HUDEP-2 (cell line): ENCODE measurements around the gene C2orf81.
"Not testable (repeated sequence)": the region's sequence is repeated elsewhere in the genome, so short reads cannot be mapped to it uniquely, and the experiment has no call there.

ENCODE experiments used
- DNase-seq, 76 experiments: peaks; one replicate each; lab custom pipeline; 2025; ENCODE audit not compliant: unreplicated experiment in 76 of 76; lab: John Stamatoyannopoulos, UW

Gene C2orf81

DNA sequence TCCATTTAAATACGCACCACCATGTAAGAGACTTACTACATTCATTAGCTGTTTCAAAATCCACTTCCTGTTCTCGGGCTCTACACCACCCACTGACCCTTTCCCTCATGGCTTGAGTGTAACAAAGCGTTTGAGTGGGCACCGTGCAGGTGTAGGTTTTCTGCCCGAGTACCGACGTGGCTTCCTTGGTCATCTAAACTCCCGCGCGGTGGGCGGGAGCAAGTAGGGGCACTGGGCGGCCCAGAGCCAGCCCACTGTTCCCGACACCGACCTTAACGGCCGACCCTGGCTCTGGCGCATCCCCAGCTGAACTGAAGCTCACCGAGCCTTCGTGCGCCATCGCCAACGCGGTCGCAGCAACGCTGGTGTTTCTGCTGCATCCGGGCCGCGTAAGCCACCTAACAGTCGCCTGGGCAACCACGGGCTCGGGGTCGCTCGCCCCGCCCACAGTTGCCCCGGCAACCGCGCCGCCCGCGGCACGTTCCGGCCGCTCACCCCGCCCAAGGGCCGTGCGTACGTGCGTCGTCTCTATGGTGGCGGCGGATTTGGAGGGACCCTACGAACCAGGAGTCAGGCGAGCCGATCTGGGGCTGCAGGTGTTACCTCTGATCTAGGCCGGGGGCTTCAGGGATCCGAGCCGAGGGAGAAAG is at the start of gene C2orf81, which contains the start of gene WDR54:
Gene C2orf81 (minus strand): TSS at position 399 of the 650 bp plus-strand sequence. CDS start 59 bp downstream, at position 340.
Gene WDR54 (plus strand): TSS at position 510 of the 650 bp plus-strand sequence. CDS start 424 bp downstream, outside the sequence.
- DNase-seq: peak in 72 of 76 experiments; percentile 20 to 88 (median 68)

DNA sequence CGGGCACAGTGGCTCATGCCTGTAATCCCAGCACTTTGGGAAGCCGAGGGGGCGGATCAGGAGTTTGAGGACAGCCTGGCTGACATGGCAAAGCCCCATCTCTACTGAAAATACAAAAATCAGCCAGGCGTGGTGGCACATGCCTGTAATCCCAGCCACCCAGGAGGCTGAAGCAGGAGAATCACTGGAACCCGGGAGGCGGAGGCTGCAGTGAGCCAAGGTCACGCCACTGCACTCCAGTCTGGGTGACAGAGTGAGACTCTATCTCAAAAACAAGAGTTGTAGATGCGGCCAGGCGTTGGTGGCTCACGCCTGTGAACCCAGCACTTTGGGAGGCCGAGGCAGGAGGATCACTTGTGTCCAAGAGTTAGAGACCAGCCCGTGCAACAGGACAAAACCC is 49.3 kb upstream of the C2orf81 start:
- DNase-seq: not testable (repeated sequence)

DNA sequence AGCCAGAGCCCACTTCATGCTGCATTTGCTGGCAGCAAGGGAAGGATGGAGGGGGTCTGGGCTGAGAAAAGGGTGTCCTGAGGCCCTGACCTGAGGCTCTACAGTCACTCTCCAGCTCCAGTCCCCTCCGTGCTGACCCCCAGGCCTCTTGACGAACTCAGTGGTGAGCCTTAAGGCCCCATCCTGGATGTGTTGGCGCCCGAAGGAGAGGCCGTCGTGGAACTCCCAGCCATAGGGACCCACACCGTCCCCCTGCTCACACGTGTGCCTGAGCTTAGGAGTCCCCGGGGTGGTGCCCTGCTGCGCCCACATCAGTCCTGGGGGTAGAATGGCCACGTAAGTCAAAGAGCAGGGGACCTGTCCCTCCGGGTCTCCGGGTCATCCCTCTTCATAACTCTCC is 43.0 kb upstream of the C2orf81 start:
- DNase-seq: no peak

DNA sequence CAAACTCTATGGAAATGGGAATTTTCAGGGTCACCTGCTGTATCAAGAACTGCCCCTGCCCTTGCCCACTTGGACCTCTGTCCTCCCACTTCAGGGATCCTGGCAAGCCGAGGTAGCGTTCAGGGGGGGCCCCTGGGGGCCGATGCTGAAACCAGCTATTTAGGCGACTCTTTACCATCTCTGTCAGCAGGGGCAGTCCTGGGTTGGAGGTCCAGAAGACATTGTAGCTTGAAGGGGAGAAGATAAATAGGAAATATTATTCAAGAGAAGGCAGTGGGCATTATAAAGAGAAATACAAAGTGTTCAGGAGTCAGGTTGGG is 41.3 kb upstream of the C2orf81 start:
- no peak for DNase-seq

DNA sequence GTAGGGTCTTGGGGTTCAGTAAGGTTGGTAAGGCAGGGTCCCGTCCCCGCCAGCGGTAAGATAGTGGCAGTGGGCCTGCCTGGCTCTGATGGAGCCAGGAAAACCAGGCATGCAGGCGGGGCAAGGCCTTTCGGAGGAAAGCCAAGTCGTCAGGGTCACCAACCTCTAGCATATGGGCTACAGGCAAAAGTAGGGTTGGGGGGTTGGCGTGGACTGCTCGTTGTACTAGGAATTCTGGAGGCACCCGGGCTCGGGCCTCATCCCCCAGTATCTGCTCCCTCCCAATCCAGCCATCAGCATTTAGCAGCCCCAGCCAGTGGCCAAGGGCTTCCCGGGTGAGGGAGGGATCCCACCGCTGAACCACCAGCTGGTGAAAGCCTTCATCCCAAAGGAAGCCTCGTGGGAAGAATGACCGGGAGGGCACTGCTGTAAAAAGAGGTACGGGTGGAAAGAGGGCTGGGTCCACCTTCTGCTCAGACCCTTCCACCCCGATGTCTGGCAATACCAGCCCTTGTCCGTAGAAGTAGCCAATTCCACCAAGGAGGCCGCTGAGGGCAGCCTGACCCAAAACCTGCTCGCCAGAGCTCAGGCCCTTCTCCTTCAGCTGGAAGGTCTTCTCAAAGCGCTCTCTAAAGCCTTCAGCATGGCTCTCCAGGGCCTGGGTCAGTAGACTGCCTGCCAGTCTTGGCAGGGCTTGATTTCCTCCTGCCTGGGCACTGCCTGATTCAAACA is 40.8 kb upstream of the C2orf81 start:
- no peak for DNase-seq

DNA sequence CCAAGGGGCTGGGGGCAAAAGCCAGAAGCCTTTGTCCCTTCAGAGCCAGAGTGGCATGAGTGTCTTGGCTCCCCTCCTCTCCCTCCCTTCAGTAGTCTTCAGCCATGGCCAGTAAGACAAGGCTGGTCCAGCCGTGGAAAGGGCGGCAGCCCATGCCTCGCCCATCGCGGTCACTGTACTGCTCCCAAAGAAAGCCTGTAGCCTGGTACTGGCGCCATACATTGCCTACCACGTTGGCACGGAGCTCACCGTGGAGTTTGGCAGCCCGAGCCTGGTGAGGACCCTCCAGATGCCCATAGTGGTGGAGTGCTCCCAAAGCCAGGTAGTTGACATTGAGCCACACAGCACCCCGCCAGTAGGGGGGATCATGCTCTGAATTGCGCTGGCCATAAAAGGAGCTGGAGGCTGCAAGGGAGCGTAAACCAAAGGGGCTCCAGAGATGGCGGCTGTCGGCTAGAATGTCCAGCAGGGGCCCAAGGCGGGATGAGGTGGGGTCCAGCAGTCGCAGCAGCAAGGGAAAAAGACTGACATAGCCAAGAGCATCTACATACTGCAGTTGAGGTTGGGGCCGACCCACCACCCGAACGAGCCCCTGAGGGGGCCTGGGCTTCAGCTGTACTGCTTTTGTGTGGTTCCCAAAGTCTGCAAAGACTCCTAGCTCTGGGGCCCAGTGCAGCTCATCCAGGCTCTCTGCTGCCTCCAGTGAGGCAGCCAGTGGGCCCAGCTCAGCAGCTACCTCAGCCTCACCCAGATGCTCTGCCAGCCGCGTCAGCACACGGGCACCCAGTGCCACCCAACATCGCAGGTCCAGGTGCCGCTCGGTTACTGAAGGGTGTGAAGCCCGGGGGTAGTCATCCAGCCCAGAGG is 40.0 kb upstream of the C2orf81 start:
- peak in 5 of 76 experiments; percentile 2 to 26 (median 23) for DNase-seq

DNA sequence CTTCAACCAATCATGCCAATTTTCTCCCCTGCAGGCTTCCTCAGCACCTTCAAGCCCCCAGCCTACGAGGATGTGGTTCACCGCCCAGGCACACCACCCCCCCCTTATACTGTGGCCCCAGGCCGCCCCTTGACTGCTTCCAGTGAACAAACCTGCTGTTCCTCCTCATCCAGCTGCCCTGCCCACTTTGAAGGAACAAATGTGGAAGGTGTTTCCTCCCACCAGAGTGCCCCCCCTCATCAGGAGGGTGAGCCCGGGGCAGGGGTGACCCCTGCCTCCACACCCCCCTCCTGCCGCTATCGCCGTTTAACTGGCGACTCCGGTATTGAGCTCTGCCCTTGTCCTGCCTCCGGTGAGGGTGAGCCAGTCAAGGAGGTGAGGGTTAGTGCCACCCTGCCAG is 38.8 kb upstream of the C2orf81 start:
- DNase-seq: not testable (repeated sequence)

DNA sequence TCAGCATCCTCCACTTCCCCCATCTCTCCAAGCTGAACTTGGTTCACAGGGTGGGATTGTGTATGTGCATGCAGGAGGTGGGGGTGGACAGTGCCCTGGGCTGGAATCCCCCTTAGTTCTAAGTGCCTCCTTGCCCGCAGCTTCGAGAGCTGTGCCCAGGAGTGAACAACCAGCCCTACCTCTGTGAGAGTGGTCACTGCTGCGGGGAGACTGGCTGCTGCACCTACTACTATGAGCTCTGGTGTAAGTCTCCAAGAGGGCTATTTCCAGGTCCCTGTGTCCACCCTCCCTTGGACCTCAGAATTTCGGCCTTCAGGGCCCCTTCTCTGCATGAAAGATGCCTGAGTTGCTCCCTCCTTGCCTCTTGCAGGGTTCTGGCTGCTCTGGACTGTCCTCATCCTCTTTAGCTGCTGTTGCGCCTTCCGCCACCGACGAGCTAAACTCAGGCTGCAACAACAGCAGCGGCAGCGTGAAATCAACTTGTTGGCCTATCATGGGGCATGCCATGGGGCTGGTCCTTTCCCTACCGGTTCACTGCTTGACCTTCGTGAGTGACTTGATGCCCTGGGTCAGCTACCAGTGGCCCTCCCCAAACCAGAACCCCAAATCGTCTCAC is 38.2 kb upstream of the C2orf81 start:
- not testable (repeated sequence) for DNase-seq

DNA sequence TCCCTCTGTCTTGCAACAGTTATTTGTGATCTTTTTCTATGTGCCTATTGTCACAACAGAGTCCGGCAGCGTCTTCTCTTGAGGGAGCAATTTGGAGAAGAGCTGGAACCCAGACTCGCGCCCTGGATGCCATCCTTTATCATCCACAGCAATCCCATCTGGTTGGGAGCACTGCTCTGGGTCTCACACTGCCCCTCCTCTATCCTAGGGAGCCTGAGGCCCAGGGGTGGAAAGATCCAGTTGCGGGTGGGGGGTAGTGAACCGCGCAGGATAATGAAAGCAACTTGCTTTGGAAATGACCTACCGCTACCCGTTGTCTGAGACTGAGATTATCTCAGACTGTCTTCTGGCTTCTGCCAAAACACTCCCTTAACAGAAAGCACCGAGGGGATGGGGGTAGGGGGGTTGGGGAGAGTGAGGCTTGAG is 37.5 kb upstream of the C2orf81 start:
- DNase-seq: no peak

DNA sequence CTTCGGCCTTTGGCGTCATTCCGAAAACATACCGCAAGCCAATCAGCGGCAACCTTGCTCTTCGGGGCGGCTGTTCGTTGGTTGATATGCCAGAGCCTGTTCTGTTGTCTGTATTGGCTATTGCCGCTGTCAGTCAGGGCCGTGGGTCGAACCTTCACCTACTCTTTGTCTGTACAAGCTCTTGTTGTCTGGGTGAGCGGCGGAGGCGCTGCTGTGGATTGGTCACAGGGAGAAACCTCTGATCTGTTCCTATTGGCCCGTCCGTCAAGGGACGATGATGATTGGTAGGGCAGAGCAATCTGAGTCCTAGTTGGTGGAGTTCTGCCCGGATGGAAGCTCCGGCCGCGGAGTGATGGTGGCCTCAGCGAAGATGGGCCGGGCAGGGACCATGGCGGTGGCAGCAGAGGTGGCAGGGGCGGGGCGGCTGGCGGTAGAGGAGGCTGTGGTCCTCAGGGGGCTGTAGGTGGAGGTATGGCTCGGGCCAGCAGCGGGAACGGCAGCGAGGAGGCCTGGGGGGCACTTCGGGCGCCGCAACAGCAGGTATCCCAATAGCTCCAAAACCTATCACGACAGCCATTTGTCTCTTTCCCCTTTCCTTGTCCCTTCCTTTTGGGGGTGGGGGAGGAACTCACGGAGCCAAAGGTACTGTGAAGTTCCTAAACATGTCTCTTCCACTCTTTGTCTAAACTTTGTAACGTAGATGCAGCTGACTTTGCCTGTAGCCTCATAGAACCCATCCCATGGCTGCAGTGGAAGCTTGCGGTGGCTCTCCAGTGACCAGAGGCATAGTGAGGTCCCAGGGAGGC is 36.9 kb upstream of the C2orf81 start, which contains the start of gene WBP1:
Gene WBP1 (plus strand): TSS at position 307 of the 806 bp plus-strand sequence. CDS start 165 bp downstream, at position 472.
- peak in 75 of 76 experiments; percentile 65 to 100 (median 99) for DNase-seq

DNA sequence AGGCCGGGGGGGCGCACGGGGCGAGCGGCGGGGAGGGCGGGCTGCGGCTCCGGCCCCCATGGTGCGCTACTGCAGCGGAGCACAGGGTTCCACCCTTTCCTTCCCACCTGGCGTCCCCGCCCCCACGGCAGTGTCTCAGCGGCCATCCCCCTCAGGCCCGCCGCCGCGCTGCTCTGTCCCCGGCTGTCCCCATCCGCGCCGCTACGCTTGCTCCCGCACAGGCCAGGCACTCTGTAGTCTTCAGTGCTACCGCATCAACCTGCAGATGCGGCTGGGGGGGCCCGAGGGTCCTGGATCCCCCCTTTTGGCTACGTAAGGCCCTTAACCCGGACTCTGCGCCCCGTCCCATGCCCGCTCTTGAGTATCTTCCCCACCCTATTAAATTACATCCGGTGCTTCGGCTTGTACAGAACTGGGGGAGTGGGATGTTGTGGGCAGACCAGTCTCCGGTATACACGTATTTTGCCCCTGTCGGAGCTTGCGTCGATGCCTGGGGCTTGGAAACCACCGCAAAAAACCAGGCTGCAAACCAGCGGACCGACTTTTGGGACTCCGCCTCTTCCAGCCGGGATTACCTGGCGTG is 36.2 kb upstream of the C2orf81 start:
- DNase-seq: peak in 33 of 76 experiments; percentile 9 to 85 (median 38)

DNA sequence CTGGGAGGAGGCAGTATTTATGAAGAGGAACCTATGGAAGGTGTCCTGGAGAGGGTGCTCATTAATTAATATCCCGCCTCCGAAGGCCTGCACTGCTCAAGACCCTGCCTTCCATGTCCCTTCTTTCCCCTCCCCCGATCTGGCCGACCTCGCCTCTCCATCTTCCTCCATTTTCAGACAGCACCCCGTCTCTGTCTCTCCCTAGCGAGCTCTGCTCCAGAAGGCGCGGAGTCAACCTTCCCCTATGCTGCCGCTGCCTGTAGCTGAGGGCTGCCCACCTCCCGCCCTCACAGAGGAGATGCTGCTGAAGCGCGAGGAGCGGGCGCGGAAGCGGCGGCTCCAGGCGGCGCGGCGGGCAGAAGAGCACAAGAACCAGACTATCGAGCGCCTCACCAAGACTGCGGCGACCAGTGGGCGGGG is 35.7 kb upstream of the C2orf81 start:
- peak in 3 of 76 experiments; percentile 36 to 48 (median 46) for DNase-seq

DNA sequence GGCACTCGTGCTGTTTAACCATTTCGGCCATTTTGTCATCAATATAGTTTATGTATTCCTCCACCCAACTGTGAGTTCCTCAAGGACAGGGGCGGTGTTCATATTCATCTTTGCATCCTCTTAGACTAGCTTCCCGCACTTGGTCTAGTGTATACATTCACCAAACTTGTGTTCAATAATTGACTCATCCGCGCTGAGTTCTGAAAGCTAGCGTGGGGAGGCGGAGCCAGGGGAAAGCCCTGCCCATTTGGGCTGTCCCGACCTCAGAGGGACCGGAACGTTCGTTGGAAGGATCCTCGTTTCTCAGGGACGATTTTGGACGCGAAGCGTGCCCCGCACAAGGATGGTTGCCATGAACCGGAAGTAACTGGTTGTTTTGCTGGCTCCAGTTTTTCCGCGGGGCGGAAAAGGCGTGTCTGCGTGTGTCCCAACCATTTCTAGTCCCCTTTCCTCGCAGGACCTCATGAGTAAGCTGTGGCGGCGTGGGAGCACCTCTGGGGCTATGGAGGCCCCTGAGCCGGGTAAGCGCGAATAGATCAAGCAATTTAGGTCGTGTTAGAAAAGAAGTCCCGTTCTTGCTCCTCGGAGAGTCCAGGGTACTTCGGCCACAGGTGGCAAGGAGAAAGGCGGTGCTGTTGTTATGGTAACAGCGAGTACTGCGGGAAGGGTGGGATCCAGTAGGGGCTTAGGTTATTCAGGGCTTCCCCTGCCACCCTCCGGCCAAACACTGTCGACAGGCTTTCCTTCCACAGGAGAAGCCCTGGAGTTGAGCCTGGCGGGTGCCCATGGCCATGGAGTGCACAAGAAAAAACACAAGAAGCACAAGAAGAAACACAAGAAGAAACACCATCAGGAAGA is 33.5 kb upstream of the C2orf81 start, which contains the start of gene INO80B:
Gene INO80B (plus strand): TSS at position 434 of the 858 bp plus-strand sequence. CDS start 30 bp downstream, at position 464.
- DNase-seq: peak in 75 of 76 experiments; percentile 40 to 98 (median 93)

DNA sequence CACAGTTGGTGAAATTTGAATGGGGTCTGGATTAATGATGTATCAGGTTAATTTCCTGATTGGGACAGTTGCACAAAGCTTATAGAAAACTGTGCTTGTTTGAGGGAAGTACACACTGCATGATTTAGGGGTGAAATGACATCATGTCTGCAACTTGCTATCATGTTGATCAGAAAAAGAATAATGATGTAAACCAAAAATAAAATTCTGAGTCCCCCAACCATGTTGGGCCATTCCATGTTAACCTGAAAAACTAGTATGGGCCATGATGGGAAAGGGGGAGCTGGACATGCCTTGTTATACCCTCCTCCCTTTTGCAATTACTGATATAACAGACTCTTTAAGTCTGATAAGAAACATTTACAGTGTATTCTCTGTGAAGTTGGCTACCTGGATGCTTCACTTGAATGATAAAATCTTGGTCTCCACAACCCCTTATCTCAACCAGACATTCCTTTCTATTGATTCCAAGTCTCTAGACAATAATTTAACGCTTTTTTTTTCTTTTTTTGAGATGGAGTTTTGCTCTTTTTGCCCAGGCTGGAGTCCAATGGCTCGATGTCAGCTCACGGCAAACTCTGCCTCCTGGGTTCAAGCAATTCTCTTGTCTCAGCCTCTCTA is 29.3 kb upstream of the C2orf81 start:
- no peak for DNase-seq

DNA sequence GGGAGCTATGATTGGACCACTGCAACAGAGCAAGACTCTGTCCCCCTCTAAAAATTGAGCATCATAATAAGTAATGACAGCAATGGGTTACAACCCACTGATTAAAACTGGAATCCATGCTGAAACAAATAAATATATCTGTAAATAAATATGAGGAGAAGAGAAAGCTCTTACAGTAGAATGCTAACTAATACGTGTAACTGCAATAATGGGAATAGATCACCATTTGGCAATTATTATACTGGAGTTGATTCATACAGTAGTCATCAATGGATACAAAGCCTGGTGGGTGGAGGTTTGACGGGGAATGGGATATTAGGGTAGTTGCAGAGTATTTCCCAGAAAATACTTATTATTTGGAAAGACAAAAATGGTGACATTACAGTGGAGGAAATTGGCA is 27.4 kb upstream of the C2orf81 start:
- no peak for DNase-seq

DNA sequence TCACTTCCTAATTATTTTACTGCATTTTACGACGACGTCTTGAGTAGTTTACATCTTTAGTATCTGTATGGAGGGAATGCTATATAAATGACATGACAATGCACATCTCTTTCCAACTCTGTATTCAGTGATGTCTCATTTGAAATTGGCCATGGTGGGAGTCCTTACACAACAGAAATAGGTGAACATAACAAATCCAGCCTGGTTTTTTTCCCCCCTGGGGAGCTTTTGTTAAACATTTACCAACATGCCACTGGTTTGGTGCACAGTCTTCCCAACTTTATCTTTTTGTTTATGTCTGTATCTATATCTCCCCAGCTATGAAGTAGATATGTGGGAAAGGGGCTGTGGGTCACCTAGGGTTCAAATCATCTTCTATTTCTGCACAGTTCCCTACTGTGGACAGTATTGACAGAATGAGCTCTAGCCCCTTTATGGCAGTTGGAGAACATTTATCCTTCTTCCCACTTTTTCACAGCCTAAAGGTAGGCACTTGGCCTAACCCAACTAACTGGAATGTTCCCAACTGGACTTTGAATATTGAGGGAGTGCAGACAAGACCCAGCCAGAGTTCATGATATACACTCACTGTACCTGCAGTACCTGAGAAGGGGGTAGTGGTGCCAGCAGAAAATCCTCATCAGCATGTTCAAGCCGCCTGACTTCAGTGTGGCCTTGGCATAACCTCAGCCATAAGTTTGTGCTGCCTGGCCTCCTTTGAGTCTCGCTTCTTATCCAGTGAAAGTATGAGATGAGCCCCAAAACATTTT is 26.0 kb upstream of the C2orf81 start:
- no peak for DNase-seq
